Measurements from ENCODE around the gene CNOT4.
"Not testable (repeated sequence)": the region's sequence is repeated elsewhere in the genome, so short reads cannot be mapped to it uniquely, and the experiment has no call there.

CNOT4 gene

DNA sequence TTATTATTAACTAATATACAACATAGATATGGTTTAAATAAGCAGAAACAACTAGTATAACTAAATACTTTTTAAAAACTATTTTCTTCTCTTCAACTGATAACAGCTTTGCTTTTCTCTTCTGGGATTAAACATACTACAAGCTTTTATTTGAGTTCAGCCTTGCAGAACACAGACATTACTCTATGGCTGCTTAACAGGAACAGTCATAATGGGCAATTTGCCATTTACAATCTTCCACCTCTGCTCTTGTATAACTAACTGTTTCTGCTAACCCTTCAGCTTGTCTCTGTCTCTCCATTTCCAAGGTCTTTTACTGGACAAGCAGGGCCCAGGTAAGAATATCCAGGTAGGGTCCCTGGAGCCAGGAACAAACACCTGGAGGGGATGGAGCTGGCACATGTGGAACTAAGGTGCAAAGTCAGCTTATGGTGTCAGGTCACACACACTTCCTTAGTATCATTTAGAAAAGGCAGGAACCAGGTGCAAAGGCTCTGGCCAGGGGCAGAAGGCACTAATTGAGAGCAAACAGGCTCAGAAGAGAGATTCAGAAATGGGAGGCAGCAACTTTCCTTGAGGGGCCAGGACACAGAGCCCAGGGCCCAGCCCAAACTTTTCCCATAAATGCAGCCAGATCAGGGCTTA lies 183.1 kb downstream of the CNOT4 start:
- DNase-seq (ENCODE audit: low spot score) = no peak

DNA sequence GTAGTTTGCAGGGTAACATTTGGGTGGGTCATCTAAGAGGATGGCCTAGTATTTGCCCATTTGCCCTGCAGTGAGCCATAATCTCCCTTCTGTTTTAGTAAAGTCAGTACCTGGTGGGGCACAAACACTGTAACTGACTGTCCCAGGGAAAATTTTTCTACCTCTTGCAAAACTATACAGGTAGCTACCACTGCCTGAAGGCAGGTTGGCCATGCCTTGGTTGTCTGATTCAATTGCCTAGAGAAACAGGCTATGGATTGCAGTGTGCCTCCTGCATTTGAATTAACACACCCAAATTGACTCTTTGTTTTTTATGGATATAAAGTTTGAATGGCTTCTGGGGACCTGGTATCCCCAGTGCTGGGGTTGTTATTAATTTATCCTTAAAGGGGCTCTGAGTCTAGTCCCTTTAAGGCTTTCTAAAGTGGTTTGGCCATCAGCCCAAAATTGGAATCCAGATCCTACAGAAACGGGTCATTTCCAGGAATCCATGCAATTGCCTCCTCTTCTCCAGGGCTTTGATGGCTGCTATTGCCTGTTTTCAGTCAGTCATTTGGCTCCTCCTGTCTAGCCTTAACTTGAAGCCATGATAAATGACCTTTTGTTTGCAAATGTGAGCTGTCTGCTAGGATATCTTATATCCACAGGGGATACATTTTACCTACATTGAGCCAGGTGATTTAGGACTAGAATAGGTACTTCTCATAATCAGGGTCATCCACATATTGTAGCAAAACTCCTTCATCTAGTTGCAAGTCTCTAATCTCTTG lies 187.1 kb downstream of the CNOT4 start:
- no peak for DNase-seq (ENCODE audit: low spot score)

- DNase-seq (ENCODE audit: low spot score) = no peak
Measured at GRCh38 chr7:135321556-135321955, 188.3 kb downstream of the CNOT4 start.

GRCh38 chr7:135320953-135321352 lies 188.9 kb downstream of the CNOT4 start:
- not testable (repeated sequence) for DNase-seq (ENCODE audit: low spot score)

DNA sequence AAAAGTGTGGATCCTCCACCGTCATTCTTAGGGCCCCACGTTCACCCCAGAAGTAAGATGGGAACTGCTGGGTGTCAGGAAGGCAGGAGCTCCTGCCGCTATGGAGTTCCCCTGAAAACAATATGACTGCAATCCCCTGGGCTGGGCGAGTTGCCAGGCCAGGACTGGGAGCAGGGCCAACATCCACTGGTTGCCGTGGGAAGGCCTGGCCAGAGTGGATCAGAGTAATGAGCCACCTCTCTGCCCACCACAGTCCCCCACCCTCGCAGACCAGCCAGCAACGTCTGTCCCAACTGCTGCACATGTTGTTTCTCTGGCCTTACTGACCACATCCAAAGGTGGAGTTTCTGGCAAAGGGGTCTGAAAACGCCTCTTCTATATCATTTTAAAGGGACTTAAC lies 189.6 kb downstream of the CNOT4 start:
- DNase-seq (ENCODE audit: low spot score) = no peak

DNA sequence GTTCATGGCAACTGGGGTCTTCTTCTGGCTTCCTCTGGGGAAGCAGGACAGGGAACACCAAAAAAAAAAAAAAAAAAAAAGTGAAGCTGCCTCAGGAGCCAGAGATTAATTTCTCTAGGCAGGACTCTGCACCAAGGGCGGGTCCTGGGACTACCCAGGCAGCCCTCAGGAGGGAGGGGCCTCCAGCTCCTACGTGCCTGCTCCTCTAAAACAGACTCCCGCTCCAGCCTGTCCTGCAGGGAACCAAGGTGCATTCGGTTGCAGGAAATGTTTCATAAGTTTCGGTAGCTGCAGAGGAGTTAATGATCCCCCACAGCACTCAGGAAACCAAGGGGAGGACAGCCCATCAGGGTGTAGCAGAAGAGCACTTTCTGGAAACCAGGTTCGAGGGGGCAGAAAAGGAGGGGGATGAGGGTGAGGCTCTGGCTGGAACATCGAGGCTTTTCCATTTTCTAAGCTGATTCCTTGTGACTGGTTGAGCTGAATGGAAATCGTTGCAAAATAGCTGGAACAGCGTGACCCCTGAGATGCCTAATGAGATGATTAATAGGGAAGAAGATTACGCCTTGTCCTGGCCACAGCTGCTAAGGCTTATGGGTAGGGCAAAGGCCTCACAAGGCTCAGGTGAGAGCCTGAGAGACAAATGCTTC lies 192.1 kb downstream of the CNOT4 start:
- no peak for DNase-seq (ENCODE audit: low spot score)

DNA sequence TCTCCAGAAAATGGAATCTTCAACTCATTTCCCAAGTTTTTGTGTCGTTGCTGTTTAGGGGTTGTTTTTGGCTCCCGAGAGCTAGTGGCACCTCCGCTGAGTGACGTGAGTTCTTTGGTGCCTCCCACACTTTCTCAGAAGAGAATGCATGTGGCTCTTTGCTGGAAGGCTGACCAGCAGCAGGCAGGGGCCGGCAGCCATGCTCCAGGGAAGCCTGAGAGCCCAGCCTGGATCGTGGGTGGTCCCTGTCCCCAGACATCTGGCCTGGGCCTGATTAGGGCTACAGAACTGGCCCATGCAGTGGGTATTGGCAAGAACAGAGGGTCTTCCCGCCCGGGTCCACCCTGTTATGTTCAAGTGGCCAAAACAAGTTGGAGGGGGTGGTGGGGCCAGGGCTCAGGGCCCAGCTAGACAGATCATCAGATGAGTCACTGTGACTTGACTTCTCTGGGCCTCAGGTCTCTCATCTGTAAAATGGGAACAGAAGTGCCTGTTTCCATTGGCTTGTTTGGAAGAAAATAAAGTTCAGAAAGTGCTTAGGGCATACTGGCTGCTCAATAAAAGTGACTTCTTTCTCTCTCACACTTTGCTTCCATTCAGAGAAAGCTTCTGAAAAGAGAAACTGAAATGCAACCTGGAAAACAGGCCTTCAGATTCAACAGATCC lies 193.1 kb downstream of the CNOT4 start:
- DNase-seq (ENCODE audit: low spot score) = no peak

DNA sequence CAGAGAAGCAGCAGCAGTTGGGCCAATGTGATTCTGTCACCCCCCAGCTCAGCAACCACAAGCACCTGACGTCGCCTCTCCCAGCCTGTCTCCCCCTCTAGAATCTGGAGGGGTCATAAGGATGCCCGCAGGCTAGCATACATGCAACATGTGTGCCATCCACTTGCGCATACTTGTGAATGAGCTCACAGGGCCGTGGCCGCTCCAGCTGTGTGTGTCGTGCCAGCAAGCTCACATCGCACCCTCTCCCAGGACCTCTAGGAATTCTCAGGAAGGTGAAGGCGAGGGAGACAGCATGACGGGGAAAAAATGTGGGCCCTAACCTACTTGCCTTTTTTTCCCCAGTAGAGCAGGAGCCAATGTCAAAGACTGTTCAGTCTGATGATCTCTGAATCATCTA lies 195.9 kb downstream of the CNOT4 start:
- DNase-seq (ENCODE audit: low spot score) = no peak

Data from CD4-positive, alpha-beta T cell treated with Interleukin-2 at 100 ng/mL for 4 hours (primary cell).